ENCODE results near the gene CFAP251. TPM values are rescaled to one million over a fixed set of nuclear protein-coding genes. Genes with fewer than 3 reads are reported as not detected.

CFAP251 gene
- total RNA-seq, 2 experiments from 2014 or later, result 4.1 to 4.7 TPM

DNA sequence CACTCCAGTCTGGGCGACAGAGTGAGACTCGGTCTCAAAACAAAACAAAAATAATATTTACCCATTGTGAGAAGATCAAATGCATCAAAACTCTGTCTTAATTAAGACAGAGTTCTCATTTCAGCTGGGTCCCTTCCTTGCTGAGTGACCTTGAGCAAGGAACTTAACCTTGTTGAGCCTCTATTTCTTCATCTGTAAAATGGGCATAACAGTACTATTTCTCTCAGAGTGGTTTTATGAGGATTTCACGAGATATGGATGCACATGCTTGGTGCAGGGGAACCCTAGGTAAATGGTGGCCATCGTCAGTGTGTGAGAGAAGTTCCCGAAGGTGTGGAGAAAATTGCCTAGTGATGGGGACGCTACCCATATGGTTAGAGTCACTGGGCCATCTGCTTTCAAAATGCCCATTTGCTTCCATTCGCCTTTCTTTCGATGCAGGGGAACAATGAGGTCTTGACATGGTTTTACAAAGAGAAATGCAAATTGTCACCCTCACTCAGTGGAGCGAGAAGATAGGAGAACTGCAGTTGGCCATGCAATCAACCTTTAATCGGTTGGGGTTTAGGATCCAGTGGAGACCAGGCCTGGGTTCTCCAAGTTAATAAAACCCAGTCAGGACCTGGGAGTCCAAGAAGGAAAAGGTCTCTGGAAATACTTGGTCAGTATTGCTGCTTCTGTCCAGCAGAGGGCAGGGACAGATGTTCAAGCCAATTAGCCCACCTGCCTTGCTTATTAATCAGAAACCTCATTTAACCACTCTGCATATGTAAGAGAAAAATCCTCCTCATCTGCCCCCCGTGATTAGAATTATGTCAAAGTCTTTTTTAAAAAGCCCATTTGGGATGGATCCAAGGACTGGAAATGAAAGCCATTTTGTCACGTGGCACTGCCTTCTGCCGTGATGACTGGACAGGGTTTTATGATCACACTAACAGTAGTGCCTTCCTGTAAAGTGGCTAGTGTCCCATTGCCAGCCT is 37.2 kb downstream of the CFAP251 start:
- no peaks in the 10 kb centered on the region for H4K20me1 ChIP-seq (ENCODE audit: insufficient read depth, low read length)
- H3K9me3 ChIP-seq (ENCODE audit: low read length), result peaks cover 14% of the 10 kb centered on the region
- TF ChIP-seq, protein P1, sequence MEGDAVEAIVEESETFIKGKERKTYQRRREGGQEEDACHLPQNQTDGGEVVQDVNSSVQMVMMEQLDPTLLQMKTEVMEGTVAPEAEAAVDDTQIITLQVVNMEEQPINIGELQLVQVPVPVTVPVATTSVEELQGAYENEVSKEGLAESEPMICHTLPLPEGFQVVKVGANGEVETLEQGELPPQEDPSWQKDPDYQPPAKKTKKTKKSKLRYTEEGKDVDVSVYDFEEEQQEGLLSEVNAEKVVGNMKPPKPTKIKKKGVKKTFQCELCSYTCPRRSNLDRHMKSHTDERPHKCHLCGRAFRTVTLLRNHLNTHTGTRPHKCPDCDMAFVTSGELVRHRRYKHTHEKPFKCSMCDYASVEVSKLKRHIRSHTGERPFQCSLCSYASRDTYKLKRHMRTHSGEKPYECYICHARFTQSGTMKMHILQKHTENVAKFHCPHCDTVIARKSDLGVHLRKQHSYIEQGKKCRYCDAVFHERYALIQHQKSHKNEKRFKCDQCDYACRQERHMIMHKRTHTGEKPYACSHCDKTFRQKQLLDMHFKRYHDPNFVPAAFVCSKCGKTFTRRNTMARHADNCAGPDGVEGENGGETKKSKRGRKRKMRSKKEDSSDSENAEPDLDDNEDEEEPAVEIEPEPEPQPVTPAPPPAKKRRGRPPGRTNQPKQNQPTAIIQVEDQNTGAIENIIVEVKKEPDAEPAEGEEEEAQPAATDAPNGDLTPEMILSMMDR (conservative IDR thresholded peaks at IDR 0.05; ENCODE audit: low read length), result peak; percentile 80
- no peak for TF ChIP-seq EZH2phosphoT487 (IDR thresholded peaks at IDR 0.05; ENCODE audit: borderline replicate concordance, low read depth, low read length)
- CTCF ChIA-PET (ENCODE audit: unreplicated experiment), result no interaction called here
- POLR2A ChIA-PET, result no interaction called here
- no peak overlapping the region for H3K4me3 ChIP-seq (ENCODE audit: low read depth, low read length, poor library complexity, severe bottlenecking)
- peaks cover 11% of the 10 kb centered on the region for H3K36me3 ChIP-seq (ENCODE audit: insufficient read depth, low read length)
- no peaks in the 10 kb centered on the region for H3K9me2 ChIP-seq (ENCODE audit: insufficient read depth, low read length)
- intact Hi-C loops (cut with micrococcal nuclease; ENCODE audit: unreplicated experiment), result no loop called here
- H3K79me2 ChIP-seq (ENCODE audit: insufficient read depth, low read depth, low read length), result no peaks in the 10 kb centered on the region
- H3K4me2 ChIP-seq (ENCODE audit: low read length), result peak overlapping the region; percentile 27; the same call in 1 of the 2 replicates
- DNase-seq (ENCODE audit: low spot score), result peak; percentile 59
- peaks cover 11% of the 10 kb centered on the region for H3K4me1 ChIP-seq (ENCODE audit: insufficient read depth, low read length, poor library complexity, severe bottlenecking)
- peak overlapping the region; percentile 21; the same call in 1 of the 2 replicates for H2AFZ ChIP-seq (ENCODE audit: low read length)
- H3K27ac ChIP-seq (ENCODE audit: low read depth, low read length, poor library complexity, severe bottlenecking), result no peak overlapping the region
- BruUV-seq (replicated peaks), result no TSS peak

DNA sequence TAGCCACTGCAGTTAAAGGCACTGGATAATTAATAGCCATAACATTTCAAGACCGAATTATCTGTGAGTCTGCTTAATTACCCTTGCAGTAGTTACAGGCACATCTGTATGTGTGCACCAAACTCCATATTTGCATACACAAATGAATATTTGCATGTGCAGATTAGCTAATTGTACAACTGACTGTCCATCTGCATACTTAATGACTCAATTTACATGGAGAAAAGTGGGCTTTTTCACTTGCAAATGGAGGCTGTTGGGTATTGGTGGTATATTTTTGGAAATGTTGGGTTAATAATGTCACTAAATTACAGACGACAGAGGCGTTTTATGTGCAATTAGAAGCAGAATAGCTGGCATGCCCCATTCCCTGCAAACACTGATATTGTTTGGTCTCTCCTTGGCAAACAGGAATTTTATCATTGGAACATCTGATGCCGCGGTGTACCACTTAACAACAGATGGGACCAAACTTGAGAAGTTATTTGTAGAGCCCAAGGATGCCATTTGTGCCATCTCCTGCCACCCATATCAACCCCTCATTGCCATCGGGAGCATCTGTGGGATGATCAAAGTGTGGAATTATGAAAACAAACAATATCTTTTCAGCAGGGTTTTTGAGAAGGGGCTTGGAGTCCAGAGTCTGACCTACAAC is 39.6 kb downstream of the CFAP251 start:
- Histone ChIP-seq H3K36me3 (ENCODE audit: insufficient read depth, low read length) (peaks cover 14% of the 10 kb centered on the region), H3K27ac (ENCODE audit: low read depth, low read length, poor library complexity, severe bottlenecking) (no peak overlapping the region), H3K4me3 (ENCODE audit: low read depth, low read length, poor library complexity, severe bottlenecking) (no peak overlapping the region), H3K9me2 (ENCODE audit: insufficient read depth, low read length) (no peaks in the 10 kb centered on the region), H3K4me1 (ENCODE audit: insufficient read depth, low read length, poor library complexity, severe bottlenecking) (peaks cover 11% of the 10 kb centered on the region), H2AFZ (ENCODE audit: low read length) (no peak overlapping the region), H3K4me2 (ENCODE audit: low read length) (no peak overlapping the region), H3K9me3 (ENCODE audit: low read length) (peaks cover 9% of the 10 kb centered on the region), H4K20me1 (ENCODE audit: insufficient read depth, low read length) (no peaks in the 10 kb centered on the region), H3K79me2 (ENCODE audit: insufficient read depth, low read depth, low read length) (no peaks in the 10 kb centered on the region)
- ChIA-PET POLR2A (interaction anchor here (0.7 kb wide), 1 partner anchor 581 kb away, joined by 3 read pairs; no protein-coding TSS in a partner anchor), CTCF (ENCODE audit: unreplicated experiment) (no interaction called here)
- no TSS peak for BruUV-seq (replicated peaks)
- DNase-seq (ENCODE audit: low spot score), result no peak
- intact Hi-C loops (cut with micrococcal nuclease; ENCODE audit: unreplicated experiment), result no loop called here
- no peak for TF ChIP-seq EZH2phosphoT487 (IDR thresholded peaks at IDR 0.05; ENCODE audit: borderline replicate concordance, low read depth, low read length)
- TF ChIP-seq, protein P1 (conservative IDR thresholded peaks at IDR 0.05; ENCODE audit: low read length), result no peak
